Measurements from ENCODE around the gene CBFB.

Gene CBFB

GRCh38 chr16:67141391-67141790, 112.4 kb downstream of the CBFB start:
- DNase-seq: no peak

- no peak for DNase-seq
Measured at GRCh38 chr16:67142342-67142741, 113.4 kb downstream of the CBFB start.

GRCh38 chr16:67144943-67145342, 116.0 kb downstream of the CBFB start:
- no peak for DNase-seq

- DNase-seq: no peak
Measured at GRCh38 chr16:67145746-67146145, 116.8 kb downstream of the CBFB start.

DNA sequence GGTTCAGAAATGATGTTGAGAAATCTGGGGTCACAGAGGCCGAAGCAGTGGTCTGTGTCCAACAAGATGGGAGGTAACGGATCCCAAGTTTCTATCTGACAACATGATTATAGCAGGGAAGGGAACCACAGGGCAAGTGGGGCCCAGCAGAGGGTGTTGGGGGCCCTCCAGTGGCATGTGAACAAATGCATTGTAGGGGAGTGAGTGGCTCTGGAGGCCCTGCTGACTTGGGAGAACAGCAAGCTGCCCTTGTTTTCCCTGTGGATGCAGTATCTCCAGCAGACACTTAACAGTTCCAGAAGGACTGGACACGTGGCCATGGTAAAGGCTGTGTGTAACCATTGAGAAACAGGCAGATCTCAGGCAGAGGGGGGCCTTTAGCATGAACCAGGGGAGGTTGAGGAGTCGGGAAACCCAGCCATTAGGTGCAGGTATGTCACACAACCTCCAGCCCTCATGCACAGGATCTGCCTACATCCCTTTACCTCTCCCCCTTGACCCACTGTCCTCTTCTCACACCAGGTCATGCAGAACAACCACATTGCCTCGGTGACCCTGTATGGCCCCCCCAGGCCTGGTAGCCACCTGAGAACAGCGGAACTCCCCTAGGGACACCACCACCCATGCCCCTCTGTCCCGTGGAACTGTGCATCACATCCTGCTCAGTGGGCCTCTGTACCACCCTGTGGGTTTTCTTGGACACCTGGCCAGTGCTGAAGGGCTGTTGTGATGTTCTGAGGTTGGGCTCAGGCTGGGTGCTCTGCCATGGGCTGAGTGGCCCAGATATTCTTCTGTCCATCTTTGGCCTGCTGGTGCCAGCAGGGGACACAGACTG, 117.8 kb downstream of the CBFB start:
- DNase-seq: no peak

GRCh38 chr16:67147437-67148140, 118.6 kb downstream of the CBFB start:
- no peak for DNase-seq

DNA sequence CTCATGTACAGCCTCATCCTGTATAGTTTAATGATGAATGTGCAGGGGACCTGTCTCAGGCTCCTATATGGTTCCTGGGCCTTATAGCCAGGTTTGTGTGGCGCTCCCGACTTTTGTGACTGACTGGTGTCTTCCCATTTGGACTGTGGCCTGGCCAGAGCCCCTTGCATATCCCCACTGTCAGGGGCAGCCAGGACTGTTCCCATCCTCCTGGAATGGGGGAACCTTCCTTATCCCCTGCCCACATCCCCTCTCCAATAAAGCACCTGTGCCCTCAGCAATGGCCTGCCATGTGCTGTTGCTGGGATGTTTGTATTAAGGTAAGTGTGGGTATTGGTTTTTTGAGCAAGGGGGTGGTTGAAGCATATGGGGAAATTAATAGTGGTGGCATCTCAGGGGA, 119.3 kb downstream of the CBFB start:
- no peak for DNase-seq

DNA sequence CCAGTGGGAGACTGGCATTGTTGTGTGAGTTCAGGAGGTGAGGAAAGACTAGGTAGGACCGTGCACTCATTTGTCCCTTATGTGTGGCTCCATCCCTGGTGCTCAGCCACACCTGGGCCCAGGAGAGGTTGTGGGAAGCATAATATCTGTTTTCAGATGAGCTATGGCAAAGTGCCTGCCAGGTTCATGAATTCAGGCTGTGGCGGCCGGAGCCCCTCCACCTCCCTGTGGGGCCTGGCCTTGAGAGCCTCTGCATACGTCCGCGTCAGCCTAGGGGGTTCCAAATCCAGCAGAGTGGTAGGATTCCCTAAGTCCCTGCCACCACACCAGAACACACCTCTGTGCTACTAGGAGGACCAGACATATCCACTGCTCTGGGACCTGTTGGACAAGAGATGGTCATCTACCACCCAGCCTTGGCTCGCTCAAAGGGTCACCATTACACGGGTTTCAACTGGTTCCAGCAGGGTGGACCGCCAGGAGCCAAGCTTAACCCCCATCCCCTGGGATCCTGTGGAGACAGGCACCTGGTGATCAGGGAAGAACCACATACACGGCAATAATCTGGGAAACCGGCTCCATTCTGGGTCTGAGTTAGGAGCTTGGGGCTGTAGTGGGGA, 119.8 kb downstream of the CBFB start:
- DNase-seq: no peak

- no peak for DNase-seq
Measured at GRCh38 chr16:67149276-67150046, 120.5 kb downstream of the CBFB start.

DNA sequence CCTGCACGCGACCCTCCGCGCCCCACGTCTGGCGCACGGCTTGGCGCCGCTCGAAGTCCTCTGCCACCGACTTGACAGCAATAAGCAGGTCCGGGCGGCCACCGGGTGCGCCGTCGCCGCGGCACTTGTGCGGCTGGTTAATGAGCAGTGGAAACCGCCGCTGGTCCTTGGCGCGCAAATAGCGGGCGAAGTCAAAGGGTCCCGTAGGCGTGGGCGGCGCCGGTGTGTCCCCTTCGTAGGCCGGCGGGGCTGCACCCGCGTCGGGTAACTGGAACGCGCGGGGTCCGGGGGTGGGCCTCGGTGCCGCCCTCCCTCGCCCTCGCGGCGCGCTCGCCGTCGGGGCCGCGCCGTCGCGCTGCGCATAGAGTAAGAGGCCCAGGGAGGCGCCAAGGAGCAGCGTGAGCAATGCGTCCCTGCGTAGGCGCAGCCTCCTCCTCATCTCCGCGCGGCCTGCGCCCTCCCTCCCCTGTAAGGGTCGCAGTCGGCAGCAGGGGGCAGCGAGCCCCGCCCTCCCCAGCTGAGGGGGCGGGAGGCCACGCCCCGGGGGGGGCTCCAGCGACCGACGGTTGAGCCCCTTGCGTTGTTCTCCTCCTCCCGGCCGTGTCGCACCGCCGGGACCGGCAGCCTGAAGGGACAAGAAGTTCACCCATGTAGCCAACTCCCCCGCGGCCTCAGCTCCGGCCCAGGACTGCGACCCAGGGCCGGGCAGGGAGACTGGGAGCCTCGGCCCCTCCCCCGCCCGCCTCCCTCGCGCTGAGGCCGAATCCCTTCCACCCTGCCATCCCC, 121.3 kb downstream of the CBFB start:
- DNase-seq: peak; percentile 45
